ENCODE measurements around the gene MYOM3. TPM values are rescaled to one million over a fixed set of nuclear protein-coding genes. Genes with fewer than 3 reads are reported as not detected.
A peak's percentile ranks its signal among the peaks of the same experiment; 100 is the strongest.
"Not testable (repeated sequence)": the region's sequence is repeated elsewhere in the genome, so short reads cannot be mapped to it uniquely, and the experiment has no call there.

Gene MYOM3
- total and polyA plus RNA-seq, 4 experiments from 2014 or later = not detected

DNA sequence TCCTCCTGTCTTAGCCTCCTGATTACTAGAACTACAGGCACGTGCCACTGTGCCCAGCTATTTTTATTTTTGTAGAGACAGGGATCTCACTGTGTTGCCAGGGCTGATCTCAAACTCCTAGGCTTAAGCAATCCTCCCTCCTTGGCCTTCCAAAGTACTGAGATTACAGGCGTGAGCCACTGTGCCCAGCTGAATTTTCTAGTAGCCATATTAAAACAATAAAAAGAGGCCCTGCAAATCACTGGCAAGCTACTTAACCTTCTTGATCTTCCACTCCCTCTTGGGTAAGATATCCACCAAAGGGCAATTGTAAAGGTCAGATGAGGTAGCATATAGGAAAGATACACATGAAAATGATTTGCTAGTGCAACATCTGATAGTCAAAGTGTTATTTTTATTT is 66.2 kb downstream of the MYOM3 start:
- no peaks in the 10 kb centered on the region for H3K4me1 Mint-ChIP-seq
- Histone ChIP-seq H3K4me3 (ENCODE audit: low read length in 2 of 2) (no peak overlapping the region), H3K27ac (ENCODE audit: low read depth, low read length) (no peak overlapping the region), H3K4me1 (ENCODE audit: insufficient read depth, low read length) (no peaks in the 10 kb centered on the region), H3K36me3 (ENCODE audit: insufficient read depth, low read length) (no peaks in the 10 kb centered on the region), H3K9me3 (ENCODE audit: control insufficient read depth in 1 of 2, low read length in 2 of 2) (no peaks in the 10 kb centered on the region), H3K27me3 (ENCODE audit: insufficient read depth, low read length) (no peaks in the 10 kb centered on the region)
- no peak for DNase-seq
- H3K27me3 Mint-ChIP-seq = peaks cover 2 to 3% of the 10 kb centered on the region in 2 donors
- no peak overlapping the region for H3K27ac Mint-ChIP-seq
- H3K9me3 Mint-ChIP-seq = no peaks in the 10 kb centered on the region
- intact Hi-C loops (cut with micrococcal nuclease) = no loop called here
- ChIA-PET CTCF (ENCODE audit: partially characterized antibody) (no interaction called here), POLR2A (ENCODE audit: partially characterized antibody) (no interaction called here)
- no peak overlapping the region for H3K4me3 Mint-ChIP-seq
- H3K36me3 Mint-ChIP-seq = no peaks in the 10 kb centered on the region

DNA sequence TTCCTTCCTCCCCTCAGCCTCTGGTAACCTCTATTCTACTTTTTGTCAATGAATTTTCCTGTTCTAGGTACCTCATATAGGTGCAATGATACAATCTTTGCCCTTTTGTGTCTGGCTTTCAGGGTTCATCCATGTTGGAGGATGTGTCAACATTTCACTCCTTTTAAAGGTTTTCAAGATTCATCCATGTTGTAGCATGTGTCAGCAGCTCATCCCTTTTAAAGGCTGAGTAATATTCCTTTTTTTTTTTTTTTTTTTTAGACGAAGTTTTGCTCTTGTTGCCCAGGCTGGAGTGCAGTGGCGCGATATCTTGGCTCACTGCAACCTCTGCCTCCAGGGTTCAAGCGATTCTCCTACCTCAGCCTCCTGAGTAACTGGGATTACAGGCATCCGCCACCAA is 67.3 kb downstream of the MYOM3 start:
- H3K27ac Mint-ChIP-seq; H3K27me3 Mint-ChIP-seq; H3K36me3 Mint-ChIP-seq; DNase-seq; H3K9me3 ChIP-seq (ENCODE audit: control insufficient read depth in 1 of 2, low read length in 2 of 2); H3K27me3 ChIP-seq (ENCODE audit: insufficient read depth, low read length); H3K27ac ChIP-seq (ENCODE audit: low read depth, low read length); H3K4me1 Mint-ChIP-seq; H3K9me3 Mint-ChIP-seq; CTCF ChIA-PET (ENCODE audit: partially characterized antibody); H3K4me3 Mint-ChIP-seq; H3K36me3 ChIP-seq (ENCODE audit: insufficient read depth, low read length); POLR2A ChIA-PET (ENCODE audit: partially characterized antibody); intact Hi-C loops (cut with micrococcal nuclease); H3K4me1 ChIP-seq (ENCODE audit: insufficient read depth, low read length); H3K4me3 ChIP-seq (ENCODE audit: low read length in 2 of 2): not testable (repeated sequence)

DNA sequence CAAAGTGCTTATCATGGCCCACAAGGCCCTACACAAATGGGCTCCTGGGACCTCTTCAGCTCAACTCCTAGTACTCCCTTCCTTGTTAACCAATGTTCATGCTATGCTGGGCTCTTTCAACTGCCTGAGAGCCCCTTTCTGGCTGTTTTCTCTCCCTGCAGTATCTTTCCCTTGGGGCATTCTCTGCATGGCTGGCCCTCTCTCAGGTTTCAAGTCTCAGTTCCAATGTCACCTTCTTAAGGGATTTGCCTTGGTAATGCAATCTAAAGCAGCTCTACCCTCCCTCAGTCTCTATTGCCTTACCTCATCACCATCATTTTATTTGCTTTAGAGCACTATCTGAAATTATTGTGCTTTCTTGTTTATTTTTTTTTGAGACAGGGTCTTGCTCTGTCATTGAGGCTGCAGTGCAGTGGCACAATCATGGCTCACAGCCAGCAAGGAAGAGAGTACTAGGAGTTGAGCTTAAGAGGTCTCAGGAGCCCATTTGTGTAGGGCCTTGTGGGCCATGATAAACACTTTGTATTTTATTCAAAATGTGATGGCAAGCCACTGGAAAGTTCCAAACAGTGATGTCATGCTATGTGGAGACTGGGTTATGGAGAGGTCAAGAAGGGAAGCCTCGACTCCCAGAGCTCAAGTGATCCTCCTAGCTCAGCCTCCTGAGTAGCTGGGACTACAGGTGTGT is 68.4 kb downstream of the MYOM3 start:
- POLR2A ChIA-PET (ENCODE audit: partially characterized antibody) = no interaction called here
- no peak for DNase-seq
- Mint-ChIP-seq H3K27me3 (peaks cover 4 to 5% of the 10 kb centered on the region in 2 donors), H3K4me1 (no peaks in the 10 kb centered on the region), H3K36me3 (no peaks in the 10 kb centered on the region), H3K4me3 (no peak overlapping the region), H3K9me3 (no peaks in the 10 kb centered on the region), H3K27ac (peak overlapping the region in 1 of 7 donors; percentile 62)
- no peaks in the 10 kb centered on the region for H3K9me3 ChIP-seq (ENCODE audit: control insufficient read depth in 1 of 2, low read length in 2 of 2)
- CTCF ChIA-PET (ENCODE audit: partially characterized antibody) = no interaction called here
- intact Hi-C loops (cut with micrococcal nuclease) = no loop called here
- no peaks in the 10 kb centered on the region for H3K27me3 ChIP-seq (ENCODE audit: insufficient read depth, low read length)
- no peaks in the 10 kb centered on the region for H3K36me3 ChIP-seq (ENCODE audit: insufficient read depth, low read length)
- H3K27ac ChIP-seq (ENCODE audit: low read depth, low read length) = no peak overlapping the region
- H3K4me1 ChIP-seq (ENCODE audit: insufficient read depth, low read length) = no peaks in the 10 kb centered on the region
- no peak overlapping the region for H3K4me3 ChIP-seq (ENCODE audit: low read length in 2 of 2)

DNA sequence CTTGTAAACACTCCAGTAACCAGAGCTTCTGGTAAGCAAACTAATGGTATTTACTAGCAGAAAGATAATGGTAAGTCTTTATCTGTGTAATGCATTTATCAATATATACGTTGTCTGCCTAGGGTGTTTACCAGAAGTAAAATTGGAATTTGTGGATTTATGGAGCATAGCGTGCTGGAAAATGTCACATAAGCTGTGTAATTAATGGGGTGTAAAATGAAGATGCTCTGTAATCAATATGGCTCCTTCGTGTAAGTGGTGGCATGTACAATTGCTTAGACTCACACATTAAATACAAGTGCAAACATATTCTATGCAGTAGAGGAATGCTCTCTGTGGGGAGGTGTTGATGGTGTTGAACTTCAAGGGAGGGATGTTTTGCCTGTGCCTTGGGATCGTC is 69.6 kb downstream of the MYOM3 start:
- H3K36me3 ChIP-seq (ENCODE audit: insufficient read depth, low read length) = no peaks in the 10 kb centered on the region
- Mint-ChIP-seq H3K36me3 (no peaks in the 10 kb centered on the region), H3K27ac (no peak overlapping the region), H3K9me3 (no peaks in the 10 kb centered on the region), H3K4me3 (no peak overlapping the region), H3K4me1 (no peaks in the 10 kb centered on the region), H3K27me3 (peaks cover 4 to 5% of the 10 kb centered on the region in 2 donors)
- no peak for DNase-seq
- no peaks in the 10 kb centered on the region for H3K27me3 ChIP-seq (ENCODE audit: insufficient read depth, low read length)
- no peaks in the 10 kb centered on the region for H3K9me3 ChIP-seq (ENCODE audit: control insufficient read depth in 1 of 2, low read length in 2 of 2)
- CTCF ChIA-PET (ENCODE audit: partially characterized antibody) = no interaction called here
- H3K27ac ChIP-seq (ENCODE audit: low read depth, low read length) = no peak overlapping the region
- no peaks in the 10 kb centered on the region for H3K4me1 ChIP-seq (ENCODE audit: insufficient read depth, low read length)
- no peak overlapping the region for H3K4me3 ChIP-seq (ENCODE audit: low read length in 2 of 2)
- POLR2A ChIA-PET (ENCODE audit: partially characterized antibody) = no interaction called here
- intact Hi-C loops (cut with micrococcal nuclease) = no loop called here

DNA sequence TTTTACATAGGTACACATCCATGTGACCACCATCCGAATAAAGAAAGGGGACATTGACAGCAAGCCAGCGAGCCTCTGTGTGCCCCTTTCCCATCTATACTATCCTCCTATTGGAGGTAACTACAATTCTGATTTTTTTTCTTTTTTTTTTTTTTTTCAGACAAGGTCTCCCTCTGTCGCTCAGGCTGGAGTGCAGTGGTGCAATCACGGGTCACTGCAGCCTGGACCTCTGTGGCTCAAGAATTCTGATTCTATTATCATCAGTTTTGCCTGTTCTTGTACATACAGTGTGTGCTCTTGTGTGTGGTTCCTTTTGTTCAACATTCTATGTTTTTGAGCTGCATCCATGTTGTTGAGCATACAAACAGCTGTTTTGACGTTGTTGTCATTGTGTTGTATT is 75.8 kb downstream of the MYOM3 start:
- Histone ChIP-seq H3K27ac (ENCODE audit: low read depth, low read length) (no peak overlapping the region), H3K27me3 (ENCODE audit: insufficient read depth, low read length) (no peaks in the 10 kb centered on the region), H3K9me3 (ENCODE audit: control insufficient read depth in 1 of 2, low read length in 2 of 2) (no peaks in the 10 kb centered on the region), H3K4me1 (ENCODE audit: insufficient read depth, low read length) (no peaks in the 10 kb centered on the region), H3K36me3 (ENCODE audit: insufficient read depth, low read length) (no peaks in the 10 kb centered on the region), H3K4me3 (ENCODE audit: low read length in 2 of 2) (no peak overlapping the region)
- ChIA-PET CTCF (ENCODE audit: partially characterized antibody) (no interaction called here), POLR2A (ENCODE audit: partially characterized antibody) (no interaction called here)
- intact Hi-C loops (cut with micrococcal nuclease) = no loop called here
- Mint-ChIP-seq H3K9me3 (no peaks in the 10 kb centered on the region), H3K27ac (no peak overlapping the region), H3K4me3 (no peak overlapping the region), H3K4me1 (no peaks in the 10 kb centered on the region), H3K36me3 (no peaks in the 10 kb centered on the region), H3K27me3 (peaks cover 4 to 5% of the 10 kb centered on the region in 2 donors)
- DNase-seq = no peak

DNA sequence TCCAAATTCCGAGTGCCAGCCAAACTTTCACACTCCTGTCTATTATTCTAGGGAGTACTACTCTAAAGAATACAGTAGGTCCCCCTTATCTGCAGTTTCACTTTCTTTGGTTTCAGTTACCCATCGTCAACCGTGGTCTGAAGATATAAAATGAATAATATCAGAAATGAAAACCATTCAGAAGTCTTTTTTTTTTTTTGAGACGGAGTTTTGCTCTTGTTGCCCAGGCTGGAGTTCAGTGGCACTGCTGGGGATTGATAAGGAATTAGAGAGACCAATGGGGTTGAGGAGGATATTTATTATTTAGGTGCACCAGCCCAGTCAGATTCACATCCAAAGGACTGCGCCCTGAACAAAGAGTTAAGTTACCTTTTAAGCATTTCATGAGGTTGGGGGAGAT is 79.0 kb downstream of the MYOM3 start:
- Mint-ChIP-seq H3K4me1 (peaks cover 0 to 2% (median under 1%) of the 10 kb centered on the region in 4 donors), H3K4me3 (peak overlapping the region in 1 of 8 donors; percentile 36), H3K27ac (peak overlapping the region in 1 of 7 donors; percentile 37), H3K9me3 (no peaks in the 10 kb centered on the region), H3K27me3 (peaks cover 2 to 3% of the 10 kb centered on the region in 2 donors), H3K36me3 (no peaks in the 10 kb centered on the region)
- CTCF ChIA-PET (ENCODE audit: partially characterized antibody) = no interaction called here
- Histone ChIP-seq H3K4me1 (ENCODE audit: insufficient read depth, low read length) (no peaks in the 10 kb centered on the region), H3K36me3 (ENCODE audit: insufficient read depth, low read length) (no peaks in the 10 kb centered on the region), H3K9me3 (ENCODE audit: control insufficient read depth in 1 of 2, low read length in 2 of 2) (no peaks in the 10 kb centered on the region), H3K27me3 (ENCODE audit: insufficient read depth, low read length) (no peaks in the 10 kb centered on the region), H3K27ac (ENCODE audit: low read depth, low read length) (no peak overlapping the region), H3K4me3 (ENCODE audit: low read length in 2 of 2) (no peak overlapping the region)
- intact Hi-C loops (cut with micrococcal nuclease) = no loop called here
- no peak for DNase-seq
- POLR2A ChIA-PET (ENCODE audit: partially characterized antibody) = no interaction called here

DNA sequence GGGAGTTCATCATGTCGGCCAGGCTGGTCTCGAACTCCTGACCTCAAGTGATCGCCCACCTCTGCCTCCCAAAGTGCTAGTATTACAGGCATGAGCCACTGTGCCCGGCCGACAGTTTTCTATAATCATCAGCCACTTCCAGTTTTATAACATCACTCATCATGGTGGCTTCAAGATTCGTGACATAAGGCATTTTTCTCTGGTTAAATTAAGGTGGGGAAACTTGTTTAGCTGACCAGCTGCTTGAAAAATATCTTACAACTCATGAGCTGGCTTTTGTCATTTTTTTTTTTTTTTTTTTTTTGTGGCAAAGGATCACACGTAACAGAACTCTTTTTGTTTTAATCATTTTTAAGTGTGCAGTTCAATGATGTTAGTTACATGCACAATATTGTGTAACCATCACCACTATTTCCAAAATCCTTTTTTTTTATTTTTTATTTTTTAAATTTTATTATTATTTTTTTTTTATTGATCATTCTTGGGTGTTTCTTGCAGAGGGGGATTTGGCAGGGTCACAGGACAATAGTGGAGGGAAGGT is 80.9 kb downstream of the MYOM3 start:
- H3K4me1 ChIP-seq (ENCODE audit: insufficient read depth, low read length); DNase-seq; H3K9me3 Mint-ChIP-seq; H3K27me3 Mint-ChIP-seq; H3K4me1 Mint-ChIP-seq; H3K9me3 ChIP-seq (ENCODE audit: control insufficient read depth in 1 of 2, low read length in 2 of 2); H3K4me3 ChIP-seq (ENCODE audit: low read length in 2 of 2); H3K27me3 ChIP-seq (ENCODE audit: insufficient read depth, low read length); H3K36me3 Mint-ChIP-seq; H3K27ac Mint-ChIP-seq; H3K36me3 ChIP-seq (ENCODE audit: insufficient read depth, low read length); H3K27ac ChIP-seq (ENCODE audit: low read depth, low read length); intact Hi-C loops (cut with micrococcal nuclease); H3K4me3 Mint-ChIP-seq; POLR2A ChIA-PET (ENCODE audit: partially characterized antibody): not testable (repeated sequence)
- CTCF ChIA-PET (ENCODE audit: partially characterized antibody) = interaction anchor here (0.6 to 0.9 kb wide), 2 partner anchors 219 to 773 kb away, joined by 3 to 5 read pairs; no protein-coding TSS in a partner anchor

Data from CD4-positive, alpha-beta memory T cell (primary cell).